GM10266 (cell line): ENCODE results near the gene NUDT3.

Experiments used
- DNase-seq: peaks from one replicate; pipeline ENCODE4 v3.0.0; 2012; ENCODE audit errors: extremely low spot score
- CTCF ChIP-seq: IDR thresholded peaks from 2 replicates; pipeline ENCODE4 v1.5.1; 2012; ENCODE audit warnings: mild to moderate bottlenecking, low read depth; ENCODE audit not compliant: control insufficient read depth, insufficient read depth; ENCODE audit errors: missing control alignments

The NUDT3 gene

GRCh38 chr6:34352305-34352937 lies 40.0 kb downstream of the NUDT3 start:
- no peak for DNase-seq

GRCh38 chr6:34350934-34351217 lies 41.6 kb downstream of the NUDT3 start:
- no peak for DNase-seq
- TF ChIP-seq CTCF = no peak

More at GRCh38 chr6:34352305-34352937, 40.0 kb downstream of the NUDT3 start:
- no peak for TF ChIP-seq CTCF

GRCh38 chr6:34350137-34350933 lies 42.1 kb downstream of the NUDT3 start:
- no peak for TF ChIP-seq CTCF
- no peak for DNase-seq

- no peak for TF ChIP-seq CTCF
- DNase-seq = no peak
Observed at GRCh38 chr6:34349211-34349610, 43.3 kb downstream of the NUDT3 start.

- TF ChIP-seq CTCF = no peak
Observed at GRCh38 chr6:34347303-34347702, 45.2 kb downstream of the NUDT3 start.

GRCh38 chr6:34346175-34347119 lies 46.0 kb downstream of the NUDT3 start:
- no peak for TF ChIP-seq CTCF

More at GRCh38 chr6:34347303-34347702, 45.2 kb downstream of the NUDT3 start:
- no peak for DNase-seq

GRCh38 chr6:34343806-34344205 lies 48.7 kb downstream of the NUDT3 start:
- DNase-seq = no peak
- TF ChIP-seq CTCF = no peak

More at GRCh38 chr6:34346175-34347119, 46.0 kb downstream of the NUDT3 start:
- DNase-seq = peak; percentile 41
